GM23338 (cell line): Measurements from ENCODE around the gene DCAKD. TPM values are rescaled to one million over a fixed set of nuclear protein-coding genes. Genes with fewer than 3 reads are reported as not detected.
A peak's percentile ranks its signal among the peaks of the same experiment; 100 is the strongest.

Experiments
- ATAC-seq: fragments of 200-7000 bp; cut with Tn5 transposase; 3 replicates; pipeline ENCODE4 v1.9.1; 2020
- DNase-seq: peaks from one replicate; pipeline ENCODE4 v3.0.0-alpha.2; 2015; ENCODE audit warnings: low spot score
- H2AFZ ChIP-seq: fragments of 200-600 bp; sonication (generic); 2 replicates; pipeline ENCODE4 v1.8.0; 2016; ENCODE audit warnings: antibody characterized with exemption, mild to moderate bottlenecking, moderate library complexity
- H3F3A ChIP-seq: fragments of 200-600 bp; sonication (generic); replicated peaks from 2 replicates; pipeline ENCODE4 v1.8.0; 2017; ENCODE audit warnings: antibody characterized with exemption, mixed run types, low read depth
- H3K27ac ChIP-seq: fragments of 200-600 bp; sonication (generic); 2 replicates; pipeline ENCODE4 v1.6.1; 2016; ENCODE audit warnings: low read depth
- H3K27me3 ChIP-seq: fragments of 200-600 bp; sonication (generic); 2 replicates; pipeline ENCODE4 v1.8.0; 2016; ENCODE audit warnings: mild to moderate bottlenecking, mixed run types, moderate library complexity; ENCODE audit not compliant: insufficient read depth
- H3K36me3 ChIP-seq: fragments of 200-600 bp; sonication (generic); 2 replicates; pipeline ENCODE4 v1.8.0; 2016; ENCODE audit warnings: mild to moderate bottlenecking; ENCODE audit not compliant: insufficient read depth
- H3K4me1 ChIP-seq: fragments of 200-600 bp; sonication (generic); 2 replicates; pipeline ENCODE4 v1.8.0; 2016; ENCODE audit warnings: mild to moderate bottlenecking, moderate library complexity; ENCODE audit not compliant: insufficient read depth
- H3K4me2 ChIP-seq: fragments of 200-600 bp; sonication (generic); 2 replicates; pipeline ENCODE4 v1.7.1; 2017; ENCODE audit warnings: mixed run types
- H3K4me3 ChIP-seq: fragments of 200-600 bp; sonication (generic); 2 replicates; pipeline ENCODE4 v1.6.1; 2016; ENCODE audit warnings: mixed run types
- H3K79me2 ChIP-seq: fragments of 200-600 bp; sonication (generic); replicated peaks from 2 replicates; pipeline ENCODE4 v1.8.0; 2017; ENCODE audit warnings: mild to moderate bottlenecking; ENCODE audit not compliant: insufficient read depth
- H3K9me2 ChIP-seq: fragments of 200-600 bp; sonication (generic); 2 replicates; pipeline ENCODE4 v1.8.0; 2017; ENCODE audit not compliant: insufficient read depth
- H4K20me1 ChIP-seq: fragments of 200-600 bp; sonication (generic); replicated peaks from 2 replicates; pipeline ENCODE4 v1.8.0; 2017; ENCODE audit warnings: mild to moderate bottlenecking; ENCODE audit not compliant: insufficient read depth
- H3K27ac Mint-ChIP-seq: 2 replicates; pipeline ENCODE4 v1.8.0; 2020; ENCODE audit warnings: inconsistent platforms, mild to moderate bottlenecking, moderate library complexity, mixed read lengths
- H3K27me3 Mint-ChIP-seq: 3 replicates; pipeline ENCODE4 v1.8.0; 2022; ENCODE audit warnings: low read depth, mild to moderate bottlenecking, moderate library complexity, mixed read lengths, inconsistent platforms; ENCODE audit not compliant: insufficient read depth, poor library complexity
- H3K36me3 Mint-ChIP-seq: 3 replicates; pipeline ENCODE4 v1.8.0; 2021; ENCODE audit warnings: low read depth, mild to moderate bottlenecking, inconsistent platforms, moderate library complexity, mixed read lengths
- H3K4me1 Mint-ChIP-seq: 3 replicates; pipeline ENCODE4 v1.8.0; 2020; ENCODE audit warnings: mild to moderate bottlenecking, inconsistent platforms, mixed read lengths
- H3K4me3 Mint-ChIP-seq: 3 replicates; pipeline ENCODE4 v1.8.0; 2021; ENCODE audit warnings: moderate library complexity, mild to moderate bottlenecking, inconsistent platforms, mixed read lengths
- H3K9me3 Mint-ChIP-seq: 3 replicates; pipeline ENCODE4 v1.8.0; 2020; ENCODE audit warnings: moderate library complexity, mild to moderate bottlenecking, inconsistent platforms, mixed read lengths
- ETS1 ChIP-seq: IDR thresholded peaks from 2 replicates; pipeline ENCODE4 v1.6.1; 2016; ENCODE audit warnings: antibody characterized with exemption
- EZH2 ChIP-seq: fragments of 200-600 bp; sonication (generic); IDR thresholded peaks from one replicate; pipeline ENCODE4 v1.8.0; 2017; ENCODE audit warnings: antibody characterized with exemption, mild to moderate bottlenecking, low read depth; ENCODE audit not compliant: unreplicated experiment
- JUNB ChIP-seq: IDR thresholded peaks from one replicate; pipeline ENCODE4 v1.6.1; 2016; ENCODE audit warnings: antibody characterized with exemption; ENCODE audit not compliant: unreplicated experiment
- NANOG ChIP-seq: IDR thresholded peaks from 2 replicates; pipeline ENCODE4 v1.6.1; 2016; ENCODE audit warnings: antibody characterized with exemption, borderline replicate concordance
- polyA plus RNA-seq: library from polyadenylated mRNA; unstranded; fragments of >200 nt; fragmentation: Nextera tagmentation; extraction: Ambion mirVana; gene quantifications from 2 replicates; pipeline ENCODE4 v1.2.1, GENCODE V29; 2016
- total RNA-seq: library from RNA; depleted of rRNA; stranded (reverse); fragments of >200 nt; shearing (Covaris generic); gene quantifications from 2 replicates; pipeline ENCODE4 v1.2.3, GENCODE V29; 2014
- TF ChIP-seq, protein P1 (sequence below): fragments of 250-450 bp; sonication (Bioruptor Pico); IDR thresholded peaks from 2 replicates; pipeline ENCODE4 v1.5.0; 2020; ENCODE audit warnings: mild to moderate bottlenecking, moderate library complexity

The DCAKD gene
- total and polyA plus RNA-seq, 2 experiments from 2014 or later, result 23.7 to 57.2 TPM

GRCh38 chr17:45077643-45078042, 26.2 kb upstream of the DCAKD start:
- H3K4me1 Mint-ChIP-seq, result peaks cover 4% of the 10 kb centered on the region; the same call in 2 of the 3 replicates
- H3K27ac Mint-ChIP-seq, result no peak overlapping the region
- peaks cover 31% of the 10 kb centered on the region for H4K20me1 ChIP-seq
- H2AFZ ChIP-seq, result no peak overlapping the region
- peaks cover 75% of the 10 kb centered on the region for H3K79me2 ChIP-seq
- no peaks in the 10 kb centered on the region for H3K9me3 Mint-ChIP-seq
- TF ChIP-seq JUNB, result no peak
- no peak for TF ChIP-seq ETS1
- TF ChIP-seq, protein P1, sequence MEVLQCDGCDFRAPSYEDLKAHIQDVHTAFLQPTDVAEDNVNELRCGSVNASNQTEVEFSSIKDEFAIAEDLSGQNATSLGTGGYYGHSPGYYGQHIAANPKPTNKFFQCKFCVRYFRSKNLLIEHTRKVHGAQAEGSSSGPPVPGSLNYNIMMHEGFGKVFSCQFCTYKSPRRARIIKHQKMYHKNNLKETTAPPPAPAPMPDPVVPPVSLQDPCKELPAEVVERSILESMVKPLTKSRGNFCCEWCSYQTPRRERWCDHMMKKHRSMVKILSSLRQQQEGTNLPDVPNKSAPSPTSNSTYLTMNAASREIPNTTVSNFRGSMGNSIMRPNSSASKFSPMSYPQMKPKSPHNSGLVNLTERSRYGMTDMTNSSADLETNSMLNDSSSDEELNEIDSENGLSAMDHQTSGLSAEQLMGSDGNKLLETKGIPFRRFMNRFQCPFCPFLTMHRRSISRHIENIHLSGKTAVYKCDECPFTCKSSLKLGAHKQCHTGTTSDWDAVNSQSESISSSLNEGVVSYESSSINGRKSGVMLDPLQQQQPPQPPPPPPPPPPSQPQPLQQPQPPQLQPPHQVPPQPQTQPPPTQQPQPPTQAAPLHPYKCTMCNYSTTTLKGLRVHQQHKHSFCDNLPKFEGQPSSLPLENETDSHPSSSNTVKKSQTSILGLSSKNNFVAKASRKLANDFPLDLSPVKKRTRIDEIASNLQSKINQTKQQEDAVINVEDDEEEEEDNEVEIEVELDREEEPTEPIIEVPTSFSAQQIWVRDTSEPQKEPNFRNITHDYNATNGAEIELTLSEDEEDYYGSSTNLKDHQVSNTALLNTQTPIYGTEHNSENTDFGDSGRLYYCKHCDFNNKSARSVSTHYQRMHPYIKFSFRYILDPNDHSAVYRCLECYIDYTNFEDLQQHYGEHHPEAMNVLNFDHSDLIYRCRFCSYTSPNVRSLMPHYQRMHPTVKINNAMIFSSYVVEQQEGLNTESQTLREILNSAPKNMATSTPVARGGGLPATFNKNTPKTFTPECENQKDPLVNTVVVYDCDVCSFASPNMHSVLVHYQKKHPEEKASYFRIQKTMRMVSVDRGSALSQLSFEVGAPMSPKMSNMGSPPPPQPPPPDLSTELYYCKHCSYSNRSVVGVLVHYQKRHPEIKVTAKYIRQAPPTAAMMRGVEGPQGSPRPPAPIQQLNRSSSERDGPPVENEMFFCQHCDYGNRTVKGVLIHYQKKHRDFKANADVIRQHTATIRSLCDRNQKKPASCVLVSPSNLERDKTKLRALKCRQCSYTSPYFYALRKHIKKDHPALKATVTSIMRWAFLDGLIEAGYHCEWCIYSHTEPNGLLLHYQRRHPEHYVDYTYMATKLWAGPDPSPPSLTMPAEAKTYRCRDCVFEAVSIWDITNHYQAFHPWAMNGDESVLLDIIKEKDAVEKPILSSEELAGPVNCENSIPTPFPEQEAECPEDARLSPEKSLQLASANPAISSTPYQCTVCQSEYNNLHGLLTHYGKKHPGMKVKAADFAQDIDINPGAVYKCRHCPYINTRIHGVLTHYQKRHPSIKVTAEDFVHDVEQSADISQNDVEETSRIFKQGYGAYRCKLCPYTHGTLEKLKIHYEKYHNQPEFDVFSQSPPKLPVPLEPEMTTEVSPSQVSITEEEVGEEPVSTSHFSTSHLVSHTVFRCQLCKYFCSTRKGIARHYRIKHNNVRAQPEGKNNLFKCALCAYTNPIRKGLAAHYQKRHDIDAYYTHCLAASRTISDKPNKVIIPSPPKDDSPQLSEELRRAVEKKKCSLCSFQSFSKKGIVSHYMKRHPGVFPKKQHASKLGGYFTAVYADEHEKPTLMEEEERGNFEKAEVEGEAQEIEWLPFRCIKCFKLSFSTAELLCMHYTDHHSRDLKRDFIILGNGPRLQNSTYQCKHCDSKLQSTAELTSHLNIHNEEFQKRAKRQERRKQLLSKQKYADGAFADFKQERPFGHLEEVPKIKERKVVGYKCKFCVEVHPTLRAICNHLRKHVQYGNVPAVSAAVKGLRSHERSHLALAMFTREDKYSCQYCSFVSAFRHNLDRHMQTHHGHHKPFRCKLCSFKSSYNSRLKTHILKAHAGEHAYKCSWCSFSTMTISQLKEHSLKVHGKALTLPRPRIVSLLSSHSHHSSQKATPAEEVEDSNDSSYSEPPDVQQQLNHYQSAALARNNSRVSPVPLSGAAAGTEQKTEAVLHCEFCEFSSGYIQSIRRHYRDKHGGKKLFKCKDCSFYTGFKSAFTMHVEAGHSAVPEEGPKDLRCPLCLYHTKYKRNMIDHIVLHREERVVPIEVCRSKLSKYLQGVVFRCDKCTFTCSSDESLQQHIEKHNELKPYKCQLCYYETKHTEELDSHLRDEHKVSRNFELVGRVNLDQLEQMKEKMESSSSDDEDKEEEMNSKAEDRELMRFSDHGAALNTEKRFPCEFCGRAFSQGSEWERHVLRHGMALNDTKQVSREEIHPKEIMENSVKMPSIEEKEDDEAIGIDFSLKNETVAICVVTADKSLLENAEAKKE (CRISPR knock-in tag), result no peak
- H3K4me2 ChIP-seq, result no peak overlapping the region
- H3K9me2 ChIP-seq, result no peaks in the 10 kb centered on the region
- H3K36me3 Mint-ChIP-seq, result peaks cover 57% of the 10 kb centered on the region
- H3K27me3 Mint-ChIP-seq, result peaks cover 9% of the 10 kb centered on the region
- no peak overlapping the region for H3K4me3 Mint-ChIP-seq
- no peak overlapping the region for H3K4me3 ChIP-seq
- H3K36me3 ChIP-seq, result peaks cover 18% of the 10 kb centered on the region
- H3K27ac ChIP-seq, result no peak overlapping the region
- H3K4me1 ChIP-seq, result no peaks in the 10 kb centered on the region
- H3K27me3 ChIP-seq, result no peaks in the 10 kb centered on the region
- DNase-seq (no peak), ATAC-seq (no peak)
- 0 out of 2 replicates have a peak, but pooled peaks cover 7% of the 10 kb centered on the region for H3F3A ChIP-seq

- no peak overlapping the region for H3K4me2 ChIP-seq
- 0 out of 2 replicates have a peak, but pooled peaks cover 9% of the 10 kb centered on the region for H3K36me3 ChIP-seq
- peak overlapping the region; percentile 51; the same call in 1 of the 2 replicates for H3K27ac ChIP-seq
- peak overlapping the region; percentile 82 for H3K27ac Mint-ChIP-seq
- no peaks in the 10 kb centered on the region for H3K4me1 ChIP-seq
- no peaks in the 10 kb centered on the region for H3K9me3 Mint-ChIP-seq
- H2AFZ ChIP-seq, result no peak overlapping the region
- no peaks in the 10 kb centered on the region for H3K27me3 ChIP-seq
- peaks cover 98% of the 10 kb centered on the region for H3K79me2 ChIP-seq
- no peak overlapping the region for H3K4me3 Mint-ChIP-seq
- peaks cover 46% of the 10 kb centered on the region for H3K36me3 Mint-ChIP-seq
- H4K20me1 ChIP-seq, result peaks cover 29% of the 10 kb centered on the region
- H3K27me3 Mint-ChIP-seq, result peaks cover 9% of the 10 kb centered on the region
- peaks cover 4% of the 10 kb centered on the region; the same call in 2 of the 3 replicates for H3K4me1 Mint-ChIP-seq
- no peak overlapping the region for H3K4me3 ChIP-seq
- DNase-seq (no peak), ATAC-seq (no peak)
- no peaks in the 10 kb centered on the region for H3K9me2 ChIP-seq
- 0 out of 2 replicates have a peak, but pooled peaks cover 4% of the 10 kb centered on the region for H3F3A ChIP-seq
- no peak for TF ChIP-seq EZH2
- TF ChIP-seq ETS1, result no peak
- TF ChIP-seq NANOG, result no peak
Observed at GRCh38 chr17:45073414-45074070, 22.1 kb upstream of the DCAKD start.
